Suprapubic skin (tissue), 4 donors: Measurements from ENCODE around the gene PAFAH2.

Experiments
- POLR2A ChIP-seq, 2 donors: fragments of 450-650 bp; IDR thresholded peaks; one replicate each; pipeline ENCODE4 v1.6.1; 2017; ENCODE audit warnings: antibody characterized with exemption in 2 of 2, mild to moderate bottlenecking in 2 of 2, moderate library complexity in 2 of 2
- POLR2AphosphoS5 ChIP-seq, 3 donors: sonication (generic); formaldehyde crosslinking; IDR thresholded peaks; one replicate each; pipeline ENCODE4 v1.6.1; 2017; ENCODE audit warnings: antibody characterized with exemption in 3 of 3
- TF ChIP-seq, protein P1 (sequence below), 2 donors: fragments of 200-600 bp in 1 of 2; fragments of 450-650 bp in 1 of 2; sonication (generic) in 1 of 2; IDR thresholded peaks; one replicate each; pipeline ENCODE4 v1.5.1; 2016 to 2019; ENCODE audit warnings: antibody characterized with exemption in 2 of 2, mild to moderate bottlenecking in 1 of 2, moderate library complexity in 1 of 2

DNA sequence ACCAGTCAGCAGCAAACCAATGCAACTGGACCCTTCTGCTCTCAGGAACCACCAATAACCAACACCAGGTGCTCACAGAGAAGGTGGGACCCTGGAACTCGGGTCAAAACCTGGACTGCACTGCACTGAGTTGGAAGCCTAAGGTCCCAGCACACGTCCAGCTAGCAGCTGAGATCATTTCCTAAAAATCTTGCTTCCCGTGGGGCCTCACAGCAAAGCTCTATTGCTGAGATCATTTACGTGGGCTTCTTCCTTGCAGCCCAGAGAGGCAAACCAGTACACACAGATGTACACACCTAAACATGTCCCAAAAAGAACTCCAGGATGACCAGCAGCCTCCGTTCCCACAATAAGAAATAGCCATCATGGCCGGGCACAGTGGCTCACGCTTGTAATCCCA lies 68.8 kb downstream of the PAFAH2 start:
- no peak for TF ChIP-seq POLR2AphosphoS5 (IDR thresholded peaks at IDR 0.05)
- TF ChIP-seq POLR2A (IDR thresholded peaks at IDR 0.05) = no peak
- TF ChIP-seq, protein P1, sequence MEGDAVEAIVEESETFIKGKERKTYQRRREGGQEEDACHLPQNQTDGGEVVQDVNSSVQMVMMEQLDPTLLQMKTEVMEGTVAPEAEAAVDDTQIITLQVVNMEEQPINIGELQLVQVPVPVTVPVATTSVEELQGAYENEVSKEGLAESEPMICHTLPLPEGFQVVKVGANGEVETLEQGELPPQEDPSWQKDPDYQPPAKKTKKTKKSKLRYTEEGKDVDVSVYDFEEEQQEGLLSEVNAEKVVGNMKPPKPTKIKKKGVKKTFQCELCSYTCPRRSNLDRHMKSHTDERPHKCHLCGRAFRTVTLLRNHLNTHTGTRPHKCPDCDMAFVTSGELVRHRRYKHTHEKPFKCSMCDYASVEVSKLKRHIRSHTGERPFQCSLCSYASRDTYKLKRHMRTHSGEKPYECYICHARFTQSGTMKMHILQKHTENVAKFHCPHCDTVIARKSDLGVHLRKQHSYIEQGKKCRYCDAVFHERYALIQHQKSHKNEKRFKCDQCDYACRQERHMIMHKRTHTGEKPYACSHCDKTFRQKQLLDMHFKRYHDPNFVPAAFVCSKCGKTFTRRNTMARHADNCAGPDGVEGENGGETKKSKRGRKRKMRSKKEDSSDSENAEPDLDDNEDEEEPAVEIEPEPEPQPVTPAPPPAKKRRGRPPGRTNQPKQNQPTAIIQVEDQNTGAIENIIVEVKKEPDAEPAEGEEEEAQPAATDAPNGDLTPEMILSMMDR (IDR thresholded peaks at IDR 0.05) = no peak
